Glutamatergic neuron (in vitro differentiated cells): ENCODE data around the gene DNAJC6. TPM values are rescaled to one million over a fixed set of nuclear protein-coding genes. Genes with fewer than 3 reads are reported as not detected.

ENCODE experiments used
- DNase-seq: peaks from one replicate; pipeline ENCODE4 v3.0.0; 2022
- H3K27ac Mint-ChIP-seq: one replicate; pipeline ENCODE4 v1.8.0; 2020; ENCODE audit warnings: mild to moderate bottlenecking, mixed read lengths, inconsistent platforms; ENCODE audit not compliant: unreplicated experiment
- H3K27me3 Mint-ChIP-seq: one replicate; pipeline ENCODE4 v1.8.0; 2020; ENCODE audit warnings: mild to moderate bottlenecking, moderate library complexity, mixed read lengths, inconsistent platforms; ENCODE audit not compliant: unreplicated experiment
- H3K36me3 Mint-ChIP-seq: one replicate; pipeline ENCODE4 v1.8.0; 2020; ENCODE audit warnings: mild to moderate bottlenecking, mixed read lengths, inconsistent platforms; ENCODE audit not compliant: unreplicated experiment
- H3K4me1 Mint-ChIP-seq: one replicate; pipeline ENCODE4 v1.8.0; 2020; ENCODE audit warnings: mild to moderate bottlenecking, low read depth, mixed read lengths, inconsistent platforms; ENCODE audit not compliant: unreplicated experiment
- H3K4me3 Mint-ChIP-seq: one replicate; pipeline ENCODE4 v1.8.0; 2020; ENCODE audit warnings: mild to moderate bottlenecking, mixed read lengths, inconsistent platforms; ENCODE audit not compliant: unreplicated experiment
- H3K9me3 Mint-ChIP-seq: one replicate; pipeline ENCODE4 v1.8.0; 2020; ENCODE audit warnings: mild to moderate bottlenecking, moderate library complexity, mixed read lengths, inconsistent platforms; ENCODE audit not compliant: unreplicated experiment
- total RNA-seq: library from RNA; stranded (reverse); fragmentation: NEBNext Ultra II Directional; extraction: Animal tissue kit (Norgen Biotek cat#: 25700); gene quantifications from one replicate; pipeline ENCODE4 v1.2.1, GENCODE V29; 2021; ENCODE audit not compliant: unreplicated experiment
- TF ChIP-seq, protein P1 (sequence below): fragments of 200-600 bp; sonication (generic); IDR thresholded peaks from one replicate; pipeline ENCODE4 v1.5.0; 2021; ENCODE audit not compliant: partially characterized antibody, unreplicated experiment

DNAJC6 gene
- total RNA-seq, 1 donor from 2014 or later = 54.6 TPM

DNA sequence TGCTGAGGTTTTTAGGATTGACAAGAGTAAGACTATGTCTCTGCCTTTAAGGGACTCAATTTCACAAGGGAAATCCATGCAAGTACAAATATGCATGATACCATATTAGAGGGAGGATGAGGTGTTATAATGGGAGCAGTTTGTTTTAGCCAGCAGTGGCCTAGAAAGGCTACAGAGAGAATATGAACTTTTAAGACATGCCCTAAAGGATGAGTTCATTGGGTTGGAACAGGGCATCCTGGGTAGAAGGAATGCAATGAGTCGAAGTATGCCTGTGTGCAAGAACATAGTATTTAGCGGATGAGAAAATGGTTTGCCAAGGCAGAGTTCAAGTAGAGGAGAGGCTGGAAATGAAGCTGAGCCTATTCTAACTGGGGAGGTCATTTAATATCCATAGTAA is 78.5 kb downstream of the DNAJC6 start:
- no peaks in the 10 kb centered on the region for H3K27me3 Mint-ChIP-seq
- H3K27ac Mint-ChIP-seq = no peak overlapping the region
- peaks cover 13% of the 10 kb centered on the region for H3K36me3 Mint-ChIP-seq
- no peaks in the 10 kb centered on the region for H3K4me1 Mint-ChIP-seq
- H3K9me3 Mint-ChIP-seq = peaks cover 2% of the 10 kb centered on the region
- no peak for DNase-seq
- H3K4me3 Mint-ChIP-seq = no peak overlapping the region
- TF ChIP-seq, protein P1, sequence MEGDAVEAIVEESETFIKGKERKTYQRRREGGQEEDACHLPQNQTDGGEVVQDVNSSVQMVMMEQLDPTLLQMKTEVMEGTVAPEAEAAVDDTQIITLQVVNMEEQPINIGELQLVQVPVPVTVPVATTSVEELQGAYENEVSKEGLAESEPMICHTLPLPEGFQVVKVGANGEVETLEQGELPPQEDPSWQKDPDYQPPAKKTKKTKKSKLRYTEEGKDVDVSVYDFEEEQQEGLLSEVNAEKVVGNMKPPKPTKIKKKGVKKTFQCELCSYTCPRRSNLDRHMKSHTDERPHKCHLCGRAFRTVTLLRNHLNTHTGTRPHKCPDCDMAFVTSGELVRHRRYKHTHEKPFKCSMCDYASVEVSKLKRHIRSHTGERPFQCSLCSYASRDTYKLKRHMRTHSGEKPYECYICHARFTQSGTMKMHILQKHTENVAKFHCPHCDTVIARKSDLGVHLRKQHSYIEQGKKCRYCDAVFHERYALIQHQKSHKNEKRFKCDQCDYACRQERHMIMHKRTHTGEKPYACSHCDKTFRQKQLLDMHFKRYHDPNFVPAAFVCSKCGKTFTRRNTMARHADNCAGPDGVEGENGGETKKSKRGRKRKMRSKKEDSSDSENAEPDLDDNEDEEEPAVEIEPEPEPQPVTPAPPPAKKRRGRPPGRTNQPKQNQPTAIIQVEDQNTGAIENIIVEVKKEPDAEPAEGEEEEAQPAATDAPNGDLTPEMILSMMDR = no peak

DNA sequence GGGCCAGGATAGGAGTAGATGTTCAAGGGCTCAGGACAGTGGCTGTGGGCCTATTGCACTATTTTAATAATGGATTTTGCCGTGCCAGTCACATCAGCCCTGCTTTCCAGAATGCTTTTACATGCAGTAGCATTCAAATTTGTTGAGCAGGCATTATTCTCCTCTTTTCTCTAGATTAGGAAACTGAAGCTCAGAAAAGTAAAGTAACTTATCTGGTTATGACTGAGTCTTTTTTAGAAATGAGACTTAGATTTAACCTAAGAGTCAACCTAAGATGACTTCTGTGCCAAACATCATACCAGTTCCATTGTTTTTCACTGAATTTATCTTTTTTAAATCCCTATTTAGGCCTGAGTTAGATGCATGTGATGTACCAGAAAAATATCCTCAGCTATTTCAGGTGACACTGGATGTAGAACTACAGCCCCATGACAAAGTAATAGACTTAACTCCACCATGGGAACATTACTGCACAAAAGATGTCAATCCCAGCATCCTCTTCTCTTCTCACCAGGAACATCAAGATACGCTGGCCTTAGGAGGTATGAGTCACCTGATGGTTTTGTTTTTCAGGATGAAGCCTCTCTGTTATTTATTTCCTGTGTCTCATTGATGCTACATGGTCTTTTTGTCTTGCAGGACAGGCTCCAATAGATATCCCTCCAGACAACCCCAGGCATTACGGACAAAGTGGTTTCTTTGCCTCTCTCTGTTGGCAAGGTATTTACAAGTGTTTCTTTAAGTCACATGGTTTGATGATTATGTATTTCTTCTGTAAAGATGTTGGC is 79.8 kb downstream of the DNAJC6 start:
- H3K27ac Mint-ChIP-seq = no peak overlapping the region
- peaks cover 10% of the 10 kb centered on the region for H3K36me3 Mint-ChIP-seq
- H3K27me3 Mint-ChIP-seq = no peaks in the 10 kb centered on the region
- no peaks in the 10 kb centered on the region for H3K4me1 Mint-ChIP-seq
- no peaks in the 10 kb centered on the region for H3K9me3 Mint-ChIP-seq
- TF ChIP-seq, protein P1 = no peak
- H3K4me3 Mint-ChIP-seq = no peak overlapping the region
- no peak for DNase-seq

DNA sequence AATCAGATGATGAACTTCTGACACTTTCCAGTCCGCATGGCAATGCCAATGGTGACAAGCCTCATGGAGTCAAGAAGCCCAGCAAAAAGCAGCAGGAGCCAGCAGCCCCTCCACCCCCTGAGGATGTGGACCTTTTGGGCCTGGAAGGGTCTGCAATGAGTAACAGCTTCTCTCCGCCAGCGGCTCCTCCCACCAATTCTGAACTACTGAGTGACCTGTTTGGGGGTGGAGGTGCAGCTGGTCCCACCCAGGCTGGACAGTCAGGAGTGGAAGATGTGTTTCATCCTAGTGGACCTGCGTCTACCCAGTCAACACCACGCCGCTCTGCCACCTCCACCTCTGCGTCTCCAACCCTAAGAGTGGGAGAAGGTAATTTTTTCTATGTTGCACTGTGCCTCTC is 83.2 kb downstream of the DNAJC6 start:
- H3K36me3 Mint-ChIP-seq = no peaks in the 10 kb centered on the region
- no peaks in the 10 kb centered on the region for H3K4me1 Mint-ChIP-seq
- no peaks in the 10 kb centered on the region for H3K27me3 Mint-ChIP-seq

DNA sequence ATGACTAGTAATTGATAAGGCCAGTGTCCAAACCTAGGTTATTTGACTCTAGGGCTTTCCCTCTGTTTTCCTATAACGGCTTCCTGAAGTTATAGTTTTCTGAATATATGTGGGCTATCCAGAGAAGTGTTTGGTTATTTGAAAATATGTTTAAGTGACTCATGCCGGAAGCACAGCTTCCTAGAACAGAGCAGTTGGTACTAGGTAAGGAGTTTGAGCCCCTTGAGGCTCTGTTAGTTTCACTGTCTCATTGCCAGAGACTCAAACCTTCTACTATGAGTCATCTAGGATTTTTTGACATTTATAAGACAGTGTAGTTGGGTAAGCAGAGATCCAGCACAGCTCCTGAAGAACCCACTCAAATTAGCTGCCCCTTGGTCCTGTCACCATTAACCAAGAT is 84.0 kb downstream of the DNAJC6 start:
- H3K4me3 Mint-ChIP-seq = no peak overlapping the region
- TF ChIP-seq, protein P1 = no peak
- H3K36me3 Mint-ChIP-seq = no peaks in the 10 kb centered on the region
- H3K27me3 Mint-ChIP-seq = no peaks in the 10 kb centered on the region
- no peaks in the 10 kb centered on the region for H3K9me3 Mint-ChIP-seq
- H3K27ac Mint-ChIP-seq = no peak overlapping the region
- no peak for DNase-seq
- no peaks in the 10 kb centered on the region for H3K4me1 Mint-ChIP-seq

More for the DNA sequence above, 83.2 kb downstream of the DNAJC6 start:
- H3K4me3 Mint-ChIP-seq = no peak overlapping the region
- TF ChIP-seq, protein P1 = no peak
- no peaks in the 10 kb centered on the region for H3K9me3 Mint-ChIP-seq
- no peak for DNase-seq
- H3K27ac Mint-ChIP-seq = no peak overlapping the region

DNA sequence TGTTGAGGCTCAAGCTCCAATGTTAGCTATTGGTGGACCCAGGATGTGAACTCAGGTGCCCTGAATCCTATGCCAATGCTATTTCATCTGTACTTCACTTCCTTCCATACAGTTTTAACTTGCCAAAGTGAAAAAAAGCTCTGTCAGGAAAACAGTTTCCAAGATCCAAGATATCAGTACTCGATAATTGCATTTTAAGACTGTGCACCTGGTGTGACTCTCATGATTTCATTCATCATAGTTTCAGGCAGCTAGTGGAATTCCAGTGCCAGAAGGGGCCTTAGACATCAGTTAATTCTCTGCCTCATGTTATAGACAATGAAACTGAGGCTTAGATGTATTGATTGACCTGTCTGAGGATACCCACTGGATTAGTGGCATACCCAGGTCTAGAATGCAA is 84.6 kb downstream of the DNAJC6 start:
- no peaks in the 10 kb centered on the region for H3K27me3 Mint-ChIP-seq
- H3K36me3 Mint-ChIP-seq = no peaks in the 10 kb centered on the region
- TF ChIP-seq, protein P1 = no peak
- no peaks in the 10 kb centered on the region for H3K4me1 Mint-ChIP-seq
- no peak overlapping the region for H3K4me3 Mint-ChIP-seq
- no peak for DNase-seq
- no peak overlapping the region for H3K27ac Mint-ChIP-seq
- no peaks in the 10 kb centered on the region for H3K9me3 Mint-ChIP-seq
